HTR-8/SVneo (cell line): Measurements from ENCODE around the gene CLASP1.
"Not testable (repeated sequence)": the region's sequence is repeated elsewhere in the genome, so short reads cannot be mapped to it uniquely, and the experiment has no call there.

ENCODE experiments used
- DNase-seq: peaks from one replicate; pipeline ENCODE4 v3.0.0; 2011; ENCODE audit warnings: low spot score, mixed read lengths; ENCODE audit not compliant: insufficient read length
- FAIRE-seq: peaks from 2 replicates; lab custom pipeline; 2011; peaks lifted over from hg19 to GRCh38; lab: Jason Lieb, UNC

The CLASP1 gene

GRCh38 chr2:121649149-121649595 lies at the start of gene CLASP1:
Gene CLASP1 (minus strand): TSS chr2:121649462. CDS start chr2:121605895, 43,567 bp downstream.
- FAIRE-seq (no peak), DNase-seq (peak; percentile 98)

GRCh38 chr2:121698318-121698930 lies 49.2 kb upstream of the CLASP1 start:
- FAIRE-seq (no peak), DNase-seq (no peak)

GRCh38 chr2:121697108-121697631 lies 47.9 kb upstream of the CLASP1 start:
- FAIRE-seq (no peak), DNase-seq (no peak)

GRCh38 chr2:121696410-121696930 lies 47.2 kb upstream of the CLASP1 start:
- FAIRE-seq = no peak

GRCh38 chr2:121695171-121695451 lies 45.8 kb upstream of the CLASP1 start:
- FAIRE-seq (no peak), DNase-seq (no peak)

More at GRCh38 chr2:121696410-121696930, 47.2 kb upstream of the CLASP1 start:
- DNase-seq = no peak

- FAIRE-seq = no peak
- DNase-seq = no peak
These were observed 45.3 kb upstream of the CLASP1 start for GRCh38 chr2:121694398-121695170.

GRCh38 chr2:121690572-121690971 lies 41.3 kb upstream of the CLASP1 start:
- not testable (repeated sequence) for FAIRE-seq, DNase-seq

- DNase-seq (no peak), FAIRE-seq (no peak)
These were observed 40.8 kb upstream of the CLASP1 start for GRCh38 chr2:121690095-121690494.

- DNase-seq (peak; percentile 54), FAIRE-seq (no peak)
These were observed 40.1 kb upstream of the CLASP1 start for GRCh38 chr2:121689356-121689755.

- DNase-seq (no peak), FAIRE-seq (no peak)
These were observed 39.6 kb upstream of the CLASP1 start for GRCh38 chr2:121688820-121689219.

- no peak for FAIRE-seq
- no peak for DNase-seq
These were observed 37.6 kb upstream of the CLASP1 start for GRCh38 chr2:121686902-121687301.

GRCh38 chr2:121686218-121686617 lies 37.0 kb upstream of the CLASP1 start:
- DNase-seq = no peak
- no peak for FAIRE-seq

- FAIRE-seq = no peak
- DNase-seq = no peak
These were observed 33.4 kb upstream of the CLASP1 start for GRCh38 chr2:121682396-121683298.

GRCh38 chr2:121677855-121678254 lies 28.6 kb upstream of the CLASP1 start:
- no peak for FAIRE-seq

GRCh38 chr2:121671621-121672020 lies 22.4 kb upstream of the CLASP1 start:
- not testable (repeated sequence) for FAIRE-seq

More at GRCh38 chr2:121677855-121678254, 28.6 kb upstream of the CLASP1 start:
- no peak for DNase-seq

GRCh38 chr2:121670181-121670580 lies 20.9 kb upstream of the CLASP1 start:
- no peak for DNase-seq

More at GRCh38 chr2:121671621-121672020, 22.4 kb upstream of the CLASP1 start:
- not testable (repeated sequence) for DNase-seq

GRCh38 chr2:121667618-121668017 lies 18.4 kb upstream of the CLASP1 start:
- no peak for DNase-seq
- no peak for FAIRE-seq

More at GRCh38 chr2:121670181-121670580, 20.9 kb upstream of the CLASP1 start:
- no peak for FAIRE-seq

- FAIRE-seq (no peak), DNase-seq (no peak)
These were observed 16.8 kb upstream of the CLASP1 start for GRCh38 chr2:121666042-121666441.

GRCh38 chr2:121665504-121665903 lies 16.2 kb upstream of the CLASP1 start:
- no peak for FAIRE-seq
- DNase-seq = no peak

GRCh38 chr2:121664713-121665112 lies 15.5 kb upstream of the CLASP1 start:
- DNase-seq (no peak), FAIRE-seq (no peak)
